ENCODE results near the gene BMP3.

GRCh38 chr4:81049330-81049729, 18.8 kb downstream of the BMP3 start:
- TF ChIP-seq CTCF (conservative IDR thresholded peaks at IDR 0.05) (no peak), ZFX (IDR thresholded peaks at IDR 0.05) (no peak)

Measured in C4-2B (cell line).